ENCODE data around the gene C20orf204.

The C20orf204 gene

GRCh38 chr20:64027981-64028685 is 7.8 kb upstream of the C20orf204 start:
- DNase-seq = no peak

- no peak for DNase-seq
These were observed 6.5 kb upstream of the C20orf204 start for GRCh38 chr20:64029293-64030117.

- no peak for DNase-seq
These were observed 5.4 kb upstream of the C20orf204 start for GRCh38 chr20:64030371-64031134.

GRCh38 chr20:64031822-64032314 is 4.1 kb upstream of the C20orf204 start:
- DNase-seq = no peak

GRCh38 chr20:64032706-64033624 is 3.0 kb upstream of the C20orf204 start:
- no peak for DNase-seq

- DNase-seq = no peak
These were observed 1.9 kb upstream of the C20orf204 start for GRCh38 chr20:64033981-64034493.

GRCh38 chr20:64035066-64035932 is 683 bp upstream of the C20orf204 start:
- DNase-seq = no peak

- DNase-seq = no peak
These were observed 590 bp downstream of the C20orf204 start for GRCh38 chr20:64036346-64037198.

GRCh38 chr20:64037199-64037497 is 1.2 kb downstream of the C20orf204 start:
- DNase-seq = no peak

GRCh38 chr20:64037498-64038213 is 1.7 kb downstream of the C20orf204 start:
- DNase-seq = no peak

GRCh38 chr20:64038224-64038564 is 2.2 kb downstream of the C20orf204 start:
- no peak for DNase-seq

- DNase-seq = peak; percentile 73 to 90 (median 80)
These were observed 2.7 kb downstream of the C20orf204 start for GRCh38 chr20:64038565-64039292.

- DNase-seq = no peak
These were observed 3.5 kb downstream of the C20orf204 start for GRCh38 chr20:64039293-64040160.

GRCh38 chr20:64040231-64041039 is 4.5 kb downstream of the C20orf204 start:
- DNase-seq = no peak

- no peak for DNase-seq
These were observed 5.2 kb downstream of the C20orf204 start for GRCh38 chr20:64041040-64041780.

- no peak for DNase-seq
These were observed 5.7 kb downstream of the C20orf204 start for GRCh38 chr20:64041781-64042053.
